ENCODE results near the gene TRAF3. TPM values are rescaled to one million over a fixed set of nuclear protein-coding genes. Genes with fewer than 3 reads are reported as not detected.
"Not testable (repeated sequence)": the region's sequence is repeated elsewhere in the genome, so short reads cannot be mapped to it uniquely, and the experiment has no call there.

TRAF3 gene
- total RNA-seq, 1 donor from 2014 or later, result 14.0 TPM

- H3K4me1 ChIP-seq, result no peaks in the 10 kb centered on the region
- no peak overlapping the region for H3K27ac ChIP-seq
- H3K27me3 ChIP-seq, result no peaks in the 10 kb centered on the region
- no peak overlapping the region for H3K4me3 ChIP-seq
- no peaks in the 10 kb centered on the region for H3K36me3 ChIP-seq
- TF ChIP-seq POLR2A (IDR thresholded peaks at IDR 0.05) (no peak), CTCF (IDR thresholded peaks at IDR 0.05) (no peak), POLR2AphosphoS5 (IDR thresholded peaks at IDR 0.05; ENCODE audit: insufficient read depth in 1 of 2, low read depth in 1 of 2) (no peak)
- intact Hi-C loops (cut with DNase I), result no loop called here
- no peak for DNase-seq (ENCODE audit: extremely low spot score in 2 of 2)
- no peaks in the 10 kb centered on the region for H3K9me3 ChIP-seq
Measured at GRCh38 chr14:102759456-102760187, 17.6 kb upstream of the TRAF3 start.

- no peaks in the 10 kb centered on the region for H3K9me3 ChIP-seq
- no peak overlapping the region for H3K27ac ChIP-seq
- intact Hi-C loops (cut with DNase I), result no loop called here
- no peak overlapping the region for H3K4me3 ChIP-seq
- DNase-seq (ENCODE audit: extremely low spot score in 2 of 2), result no peak
- no peaks in the 10 kb centered on the region for H3K36me3 ChIP-seq
- TF ChIP-seq CTCF (IDR thresholded peaks at IDR 0.05) (no peak), POLR2A (IDR thresholded peaks at IDR 0.05) (no peak)
- H3K4me1 ChIP-seq, result no peaks in the 10 kb centered on the region
- H3K27me3 ChIP-seq, result no peaks in the 10 kb centered on the region
Measured at GRCh38 chr14:102760496-102761193, 16.6 kb upstream of the TRAF3 start.

DNA sequence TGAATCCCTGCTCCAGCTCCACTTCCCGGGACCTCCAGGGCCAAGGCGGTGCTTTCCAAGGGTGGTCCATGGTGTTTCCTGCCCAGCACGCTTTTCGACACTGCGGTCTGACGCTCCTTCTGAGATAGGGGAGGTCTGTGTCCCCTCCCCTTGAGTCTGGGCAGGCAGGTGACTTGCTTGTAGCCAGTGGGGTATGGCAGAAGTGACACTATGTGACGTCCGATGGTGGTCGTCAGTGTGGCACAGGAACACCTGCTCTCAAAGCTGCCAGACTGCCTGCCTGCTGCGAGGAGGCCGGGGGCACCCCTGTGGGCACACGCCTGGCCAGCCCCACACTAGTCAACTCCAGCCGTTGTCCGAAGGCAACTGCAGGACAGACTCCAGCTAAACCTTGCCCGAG, 16.0 kb upstream of the TRAF3 start:
- Histone ChIP-seq H3K27ac (no peak overlapping the region), H3K4me1 (no peaks in the 10 kb centered on the region), H3K9me3 (no peaks in the 10 kb centered on the region), H3K27me3 (no peaks in the 10 kb centered on the region), H3K4me3 (no peak overlapping the region), H3K36me3 (no peaks in the 10 kb centered on the region)
- TF ChIP-seq POLR2A (IDR thresholded peaks at IDR 0.05) (no peak), POLR2AphosphoS5 (IDR thresholded peaks at IDR 0.05; ENCODE audit: insufficient read depth in 1 of 2, low read depth in 1 of 2) (no peak), CTCF (IDR thresholded peaks at IDR 0.05) (no peak)
- no peak for DNase-seq (ENCODE audit: extremely low spot score in 2 of 2)
- intact Hi-C loops (cut with DNase I), result no loop called here

GRCh38 chr14:102764220-102764671, 13.0 kb upstream of the TRAF3 start:
- DNase-seq (ENCODE audit: extremely low spot score in 2 of 2), result no peak
- H3K4me1 ChIP-seq, result no peaks in the 10 kb centered on the region
- H3K27ac ChIP-seq, result no peak overlapping the region
- H3K9me3 ChIP-seq, result no peaks in the 10 kb centered on the region
- no peaks in the 10 kb centered on the region for H3K36me3 ChIP-seq
- TF ChIP-seq CTCF (IDR thresholded peaks at IDR 0.05) (no peak), POLR2A (IDR thresholded peaks at IDR 0.05) (no peak), POLR2AphosphoS5 (IDR thresholded peaks at IDR 0.05; ENCODE audit: insufficient read depth in 1 of 2, low read depth in 1 of 2) (no peak)
- no peak overlapping the region for H3K4me3 ChIP-seq
- H3K27me3 ChIP-seq, result no peaks in the 10 kb centered on the region
- intact Hi-C loops (cut with DNase I), result no loop called here

DNA sequence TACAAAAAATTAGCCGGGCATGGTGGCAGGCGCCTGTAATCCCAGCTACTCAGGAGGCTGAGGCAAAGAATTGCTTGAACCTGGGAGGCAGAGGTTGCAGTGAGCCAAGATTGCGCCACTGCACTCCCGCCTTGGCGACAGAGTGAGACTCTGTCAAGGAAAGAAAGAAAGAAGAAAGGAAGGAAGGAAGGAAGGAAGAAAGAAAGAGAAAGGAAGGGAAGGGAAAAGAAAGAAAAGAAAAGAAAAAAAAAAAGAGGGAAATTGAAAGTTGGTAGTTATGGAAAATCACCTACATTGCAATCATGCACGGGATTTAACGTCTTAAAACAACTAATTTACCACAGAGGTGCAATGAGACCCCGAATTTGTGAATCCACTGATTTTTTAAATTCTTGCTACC, 11.5 kb upstream of the TRAF3 start:
- H3K4me3 ChIP-seq; H3K9me3 ChIP-seq; DNase-seq (ENCODE audit: extremely low spot score in 2 of 2); H3K36me3 ChIP-seq; H3K27me3 ChIP-seq; H3K4me1 ChIP-seq; H3K27ac ChIP-seq; intact Hi-C loops (cut with DNase I): not testable (repeated sequence)
